Measurements from ENCODE around the gene VSTM2L.

VSTM2L gene

DNA sequence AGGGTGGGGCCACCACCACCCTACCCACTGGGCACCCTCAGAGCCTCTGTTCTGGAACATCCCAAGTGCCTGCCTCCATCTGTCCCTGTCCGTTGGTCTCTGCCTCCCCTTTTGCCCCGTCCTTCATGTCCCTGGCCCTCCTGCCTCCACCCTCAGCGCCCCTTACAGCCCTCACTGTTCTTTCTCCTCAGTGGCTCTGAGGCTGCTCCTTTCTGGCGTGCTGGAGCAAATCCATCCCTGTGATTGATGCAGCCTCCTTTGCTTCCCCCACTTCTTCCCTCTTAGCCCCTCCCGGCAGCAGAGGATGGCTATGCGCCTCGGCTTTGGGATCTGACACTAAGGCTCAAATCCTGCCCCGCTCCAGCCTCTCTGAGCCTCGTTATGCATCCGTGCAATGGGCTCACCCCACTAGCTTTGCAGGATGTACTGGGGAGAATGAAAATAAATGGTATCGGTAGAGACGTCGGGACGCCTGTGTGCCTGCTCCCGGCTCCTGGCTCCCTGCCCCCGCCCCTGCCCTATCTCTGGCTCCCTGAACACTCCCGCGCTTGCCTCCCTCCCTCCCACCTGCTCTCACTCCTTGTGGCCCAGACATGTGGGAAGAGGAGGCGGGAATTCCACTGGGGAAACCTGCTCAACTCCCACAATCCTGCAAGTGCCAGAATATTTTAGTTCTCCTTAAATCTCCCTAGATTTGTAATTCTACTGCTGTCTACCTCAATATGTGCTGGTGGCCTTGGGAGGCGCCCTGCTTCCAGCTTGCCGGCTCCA is 13.1 kb downstream of the VSTM2L start:
- H3K4me3 ChIP-seq (ENCODE audit: low read depth, low read length), result no peak overlapping the region
- TF ChIP-seq CTCF (IDR thresholded peaks at IDR 0.05; ENCODE audit: low read depth, low read length), result no peak

DNA sequence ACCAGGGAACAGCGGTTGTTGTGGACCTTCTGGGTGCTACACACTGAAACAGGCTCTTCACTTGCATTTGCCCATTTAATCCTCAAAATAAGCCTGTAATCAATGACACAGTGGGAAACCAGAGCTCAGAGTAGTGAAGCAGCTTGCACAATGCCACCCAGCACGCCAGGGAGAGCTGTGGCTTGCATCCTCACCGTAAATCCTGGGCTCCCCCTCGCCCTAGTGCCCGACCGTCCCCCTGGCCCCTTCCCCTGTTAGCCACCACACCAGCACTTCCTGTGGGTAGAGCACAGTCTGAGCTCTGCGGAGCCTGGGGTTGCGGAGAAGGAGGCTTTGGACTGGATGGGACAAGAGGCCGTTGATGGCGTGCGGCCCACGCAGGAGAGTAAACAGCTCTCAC is 14.5 kb downstream of the VSTM2L start:
- H3K4me3 ChIP-seq (ENCODE audit: low read depth, low read length), result no peak overlapping the region
- no peak for TF ChIP-seq CTCF (IDR thresholded peaks at IDR 0.05; ENCODE audit: low read depth, low read length)

DNA sequence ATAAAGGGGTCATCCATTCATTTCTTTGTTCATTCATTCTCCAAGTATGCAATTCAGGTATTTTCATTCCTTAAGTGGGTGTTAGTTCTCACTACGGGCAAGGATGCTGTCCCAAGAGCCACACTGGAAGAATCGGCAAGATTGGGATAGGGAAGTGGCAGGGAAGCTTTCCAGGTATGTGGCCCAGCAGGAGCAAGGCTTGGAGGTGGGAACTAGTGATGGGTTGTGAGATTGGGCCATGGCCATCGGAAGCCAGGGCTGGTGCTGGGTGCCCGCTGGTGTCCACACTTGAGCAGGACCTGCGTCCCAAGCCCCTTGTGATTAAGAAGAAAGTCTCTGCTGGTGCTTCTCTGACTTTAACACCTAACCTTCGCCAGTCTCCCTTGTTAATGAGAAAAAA is 15.1 kb downstream of the VSTM2L start:
- TF ChIP-seq CTCF (IDR thresholded peaks at IDR 0.05; ENCODE audit: low read depth, low read length), result no peak

GRCh38 chr20:37919389-37920040 is 16.6 kb downstream of the VSTM2L start:
- no peak overlapping the region for H3K4me3 ChIP-seq (ENCODE audit: low read depth, low read length)
- TF ChIP-seq CTCF (IDR thresholded peaks at IDR 0.05; ENCODE audit: low read depth, low read length), result no peak

More for the DNA sequence above, 15.1 kb downstream of the VSTM2L start:
- H3K4me3 ChIP-seq (ENCODE audit: low read depth, low read length), result no peak overlapping the region

DNA sequence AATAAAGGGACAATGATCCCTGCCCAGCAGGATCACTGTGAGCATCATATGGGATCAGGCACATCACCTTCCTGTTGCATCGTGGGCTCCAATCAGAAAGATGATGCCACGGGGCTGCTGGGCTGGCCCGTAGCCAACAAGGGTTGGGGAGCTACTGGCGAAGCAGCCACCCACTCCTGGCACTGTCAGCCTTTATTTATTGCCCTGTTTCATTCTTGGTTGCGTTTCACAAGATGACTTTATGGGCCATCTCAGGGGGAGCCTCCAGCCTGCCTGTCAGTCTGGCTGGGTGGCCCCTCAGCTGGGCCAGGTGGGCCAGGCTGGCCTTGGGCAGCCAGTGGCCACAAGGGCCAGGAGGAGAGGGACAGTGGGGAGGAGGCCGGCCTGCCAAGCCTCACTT is 17.3 kb downstream of the VSTM2L start:
- no peak overlapping the region for H3K4me3 ChIP-seq (ENCODE audit: low read depth, low read length)
- TF ChIP-seq CTCF (IDR thresholded peaks at IDR 0.05; ENCODE audit: low read depth, low read length), result no peak

DNA sequence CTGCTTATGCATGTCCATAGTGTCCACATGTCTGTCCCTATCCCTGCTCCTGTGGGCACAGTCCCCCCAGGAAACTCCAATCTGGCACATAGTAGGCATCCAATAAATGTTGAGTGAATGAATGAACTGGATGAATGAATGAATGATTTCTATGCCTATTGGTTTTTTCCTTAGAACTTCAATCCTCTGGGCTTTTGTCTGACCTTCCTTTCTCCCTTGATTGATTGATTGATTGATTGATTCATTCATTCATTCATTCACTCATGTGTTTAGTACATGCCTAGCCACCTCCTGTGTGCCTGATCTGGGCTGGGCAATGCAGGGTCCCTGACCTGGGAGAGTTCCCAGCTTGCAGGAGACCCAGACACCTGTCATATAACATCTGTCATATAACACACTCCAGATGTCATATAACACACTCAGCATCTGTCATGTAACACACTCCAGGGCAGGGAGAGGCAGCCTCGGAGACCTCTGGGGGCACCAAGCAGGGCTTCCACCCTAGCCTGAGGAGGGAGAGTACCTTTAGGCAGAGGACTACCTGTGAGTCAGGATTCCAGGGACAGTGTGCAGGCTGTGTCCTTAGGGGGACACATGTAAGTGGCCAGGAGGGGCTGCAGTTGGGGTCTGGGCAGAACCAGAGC is 17.9 kb downstream of the VSTM2L start:
- TF ChIP-seq CTCF (IDR thresholded peaks at IDR 0.05; ENCODE audit: low read depth, low read length), result no peak
- no peak overlapping the region for H3K4me3 ChIP-seq (ENCODE audit: low read depth, low read length)
